GM12801 (cell line): Measurements from ENCODE around the gene PHLDA2.

ENCODE experiments used
- TF ChIP-seq, protein P1 (sequence below): IDR thresholded peaks from one replicate; pipeline ENCODE4 v1.5.1; 2011; ENCODE audit warnings: control low read depth; ENCODE audit not compliant: insufficient read length; ENCODE audit errors: extremely low read depth

PHLDA2 gene

DNA sequence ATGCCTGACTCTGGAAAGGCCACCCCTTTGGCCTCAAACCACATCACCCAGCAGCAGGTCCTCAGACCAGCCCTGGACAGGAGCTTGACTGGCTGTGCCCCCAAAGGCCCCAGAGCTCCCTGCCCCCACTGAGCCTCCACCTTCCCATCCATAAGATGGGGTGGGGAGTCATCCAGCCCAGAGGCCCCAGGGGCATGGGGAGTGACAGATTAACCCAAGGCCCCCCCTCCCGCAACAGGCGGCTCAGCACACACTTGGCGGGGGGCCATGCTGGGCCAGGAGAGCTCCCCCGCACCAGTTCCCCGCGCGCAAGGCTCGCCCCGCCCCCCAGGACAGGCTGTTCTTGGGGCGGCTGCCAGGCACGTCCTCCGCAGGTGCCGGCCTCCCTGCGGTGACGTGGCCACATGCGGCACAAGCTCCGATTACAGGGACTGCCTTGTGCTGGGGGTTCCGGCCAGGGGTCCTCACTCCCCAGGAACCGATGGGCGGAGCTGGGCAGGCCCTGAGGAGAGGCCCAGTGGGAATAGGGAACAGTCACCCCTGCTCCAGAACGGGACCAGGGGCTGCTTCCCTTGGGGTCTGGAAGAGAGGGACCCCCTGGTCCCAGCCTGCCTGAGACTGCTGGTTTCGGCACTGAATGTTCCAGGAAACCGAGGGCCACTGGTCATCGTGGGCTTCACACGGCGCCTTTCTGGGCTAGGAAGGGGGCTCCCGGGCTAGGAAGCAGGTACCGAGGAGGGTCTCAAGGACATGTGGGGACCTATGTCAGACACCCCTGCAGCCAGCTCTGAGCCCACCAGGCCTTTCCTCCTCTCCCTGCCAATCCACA, 38.5 kb downstream of the PHLDA2 start:
- TF ChIP-seq, protein P1, sequence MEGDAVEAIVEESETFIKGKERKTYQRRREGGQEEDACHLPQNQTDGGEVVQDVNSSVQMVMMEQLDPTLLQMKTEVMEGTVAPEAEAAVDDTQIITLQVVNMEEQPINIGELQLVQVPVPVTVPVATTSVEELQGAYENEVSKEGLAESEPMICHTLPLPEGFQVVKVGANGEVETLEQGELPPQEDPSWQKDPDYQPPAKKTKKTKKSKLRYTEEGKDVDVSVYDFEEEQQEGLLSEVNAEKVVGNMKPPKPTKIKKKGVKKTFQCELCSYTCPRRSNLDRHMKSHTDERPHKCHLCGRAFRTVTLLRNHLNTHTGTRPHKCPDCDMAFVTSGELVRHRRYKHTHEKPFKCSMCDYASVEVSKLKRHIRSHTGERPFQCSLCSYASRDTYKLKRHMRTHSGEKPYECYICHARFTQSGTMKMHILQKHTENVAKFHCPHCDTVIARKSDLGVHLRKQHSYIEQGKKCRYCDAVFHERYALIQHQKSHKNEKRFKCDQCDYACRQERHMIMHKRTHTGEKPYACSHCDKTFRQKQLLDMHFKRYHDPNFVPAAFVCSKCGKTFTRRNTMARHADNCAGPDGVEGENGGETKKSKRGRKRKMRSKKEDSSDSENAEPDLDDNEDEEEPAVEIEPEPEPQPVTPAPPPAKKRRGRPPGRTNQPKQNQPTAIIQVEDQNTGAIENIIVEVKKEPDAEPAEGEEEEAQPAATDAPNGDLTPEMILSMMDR: no peak

DNA sequence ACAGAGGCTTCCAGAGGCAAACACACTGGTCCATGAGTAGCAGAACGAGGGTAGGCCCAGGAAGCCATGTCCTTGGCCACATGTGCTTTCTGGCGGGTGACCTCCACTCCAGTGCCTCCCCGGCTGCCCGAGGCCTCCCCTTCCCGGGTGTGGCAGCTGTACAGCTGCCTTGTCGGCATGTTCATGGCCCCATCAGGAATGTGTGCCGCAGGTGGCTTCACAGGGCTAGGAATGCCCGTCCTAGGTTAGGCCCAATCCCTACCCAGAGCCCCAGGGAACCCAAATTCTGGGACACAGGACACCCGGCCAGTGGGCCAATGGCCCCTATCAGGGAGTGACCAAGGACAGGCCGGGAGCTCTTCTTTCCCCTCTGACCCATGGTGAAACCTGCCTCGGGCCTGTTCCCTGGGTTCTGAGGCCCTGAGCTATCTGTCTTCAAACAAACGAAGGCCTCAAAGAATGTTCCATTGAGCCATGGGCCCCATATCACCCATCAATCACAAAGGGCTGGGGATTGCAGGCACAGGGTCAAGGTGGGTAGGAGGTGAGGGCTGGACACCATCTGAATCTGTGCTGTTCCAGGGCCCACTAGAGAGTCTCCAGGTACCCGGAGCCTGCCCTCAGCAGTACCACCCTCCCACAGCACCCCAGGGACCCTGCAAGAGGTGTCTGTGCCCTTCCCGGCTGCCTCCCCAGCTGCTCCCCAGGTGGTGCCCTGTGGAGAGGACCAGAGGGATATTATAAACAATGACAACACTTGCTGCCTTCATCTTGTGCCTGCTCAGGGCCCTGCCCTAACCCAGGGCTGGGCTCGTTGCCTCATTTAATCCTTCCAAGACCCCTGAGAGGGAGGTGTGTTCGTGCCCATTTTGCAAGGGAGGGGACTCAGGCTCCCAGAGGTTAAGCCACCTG, 39.6 kb downstream of the PHLDA2 start:
- TF ChIP-seq, protein P1: no peak

DNA sequence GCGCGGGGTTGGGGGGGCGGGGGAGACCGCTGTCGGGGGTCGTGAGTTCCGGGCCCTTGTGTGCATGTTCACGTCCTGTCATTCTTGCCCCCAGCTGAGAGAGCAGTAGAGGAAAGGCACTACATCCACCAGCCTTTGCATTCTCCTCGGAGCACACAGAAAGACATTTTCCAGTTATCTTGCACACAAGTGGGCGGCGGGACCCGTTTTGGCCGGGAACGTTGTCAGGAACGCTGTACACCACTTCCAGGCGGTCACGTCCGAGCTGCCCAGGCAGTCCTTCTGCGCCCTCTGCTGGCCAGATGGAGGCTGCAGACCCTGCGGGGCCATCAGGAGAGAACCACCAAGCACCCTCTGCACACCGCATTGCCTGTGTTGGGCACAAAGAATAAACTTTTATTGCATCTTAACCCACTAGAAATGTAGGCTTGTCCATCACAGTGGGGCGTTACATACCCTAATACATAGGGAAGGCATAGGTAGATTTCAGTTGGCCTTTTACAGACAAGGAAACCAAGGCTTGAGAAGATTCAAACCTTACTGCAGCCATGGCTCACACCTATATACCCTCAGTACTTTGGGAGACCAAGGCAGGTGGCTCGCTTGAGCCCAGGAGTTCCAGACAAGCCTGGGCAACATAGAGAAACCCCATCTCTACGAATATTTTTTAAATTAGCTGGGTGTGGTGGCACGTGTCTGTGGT, 40.8 kb downstream of the PHLDA2 start:
- TF ChIP-seq, protein P1: peak; percentile 28

DNA sequence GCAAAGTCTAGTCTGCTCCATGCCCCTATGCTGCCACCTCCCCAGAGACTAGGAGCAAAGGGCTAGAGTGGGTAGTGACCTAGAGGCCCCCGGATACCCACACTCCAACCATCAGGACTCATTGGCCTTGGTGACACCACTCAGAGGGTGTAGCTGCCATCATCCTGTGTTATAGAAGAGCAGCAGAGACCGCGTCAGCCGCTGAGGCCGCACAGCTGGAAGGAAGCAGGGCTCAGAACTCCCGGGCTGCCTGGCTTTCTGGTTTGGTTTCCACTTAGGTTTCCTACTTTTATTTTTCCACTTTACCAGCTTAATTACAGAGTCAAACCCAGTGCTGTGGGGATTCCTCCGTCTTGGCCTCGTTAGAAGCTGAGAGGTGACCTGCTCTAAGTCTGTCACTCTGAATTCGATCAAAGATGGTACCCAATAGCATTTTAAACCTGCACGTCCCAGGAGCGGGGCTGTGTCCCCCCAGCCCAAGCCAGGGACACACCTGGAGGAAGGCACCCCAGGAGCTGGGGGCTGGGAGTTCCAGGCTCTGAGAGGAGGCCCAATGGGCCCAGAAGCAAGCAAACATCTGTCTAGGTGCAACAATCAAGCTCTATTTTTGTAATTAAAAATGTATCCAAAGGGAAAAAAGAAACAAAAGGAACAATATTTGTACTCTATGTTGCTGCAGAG, 41.6 kb downstream of the PHLDA2 start:
- TF ChIP-seq, protein P1: no peak

- TF ChIP-seq, protein P1: no peak
Observed at GRCh38 chr11:2886936-2887335, 42.3 kb downstream of the PHLDA2 start.

DNA sequence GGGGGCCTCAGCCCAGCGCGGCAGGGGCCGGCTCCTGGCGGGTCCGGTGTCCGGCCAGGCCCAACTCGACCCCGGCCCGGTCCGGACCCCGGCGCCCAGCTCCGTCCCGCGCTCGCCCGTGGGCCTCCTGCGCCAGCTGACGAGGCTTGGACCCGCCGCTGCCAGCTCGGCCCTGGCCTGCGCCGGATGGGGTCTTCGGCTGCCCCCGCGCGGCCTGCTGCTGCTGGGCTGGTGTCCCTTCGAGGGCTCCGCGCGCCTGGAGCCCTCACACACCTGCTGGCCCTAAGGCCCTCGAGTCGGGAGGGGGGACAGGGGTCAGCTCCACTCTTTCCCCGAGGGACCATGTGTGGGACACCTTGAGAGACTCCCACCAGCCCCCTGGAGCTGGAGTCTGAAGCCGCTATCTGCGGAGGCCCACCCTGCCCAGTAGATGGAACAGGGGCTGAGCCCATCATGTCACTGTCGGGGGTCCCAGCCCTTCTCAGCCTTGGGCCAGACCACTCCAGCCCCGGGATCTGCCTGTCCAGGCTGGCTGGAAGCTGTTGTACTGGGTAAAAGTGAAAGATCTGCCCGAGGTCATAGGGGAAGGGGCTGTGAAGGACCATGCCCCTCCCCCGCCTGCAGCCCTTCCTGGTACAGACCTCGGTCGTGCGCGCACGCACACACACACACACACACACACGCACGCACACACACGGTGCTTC, 42.9 kb downstream of the PHLDA2 start:
- TF ChIP-seq, protein P1: no peak
